Epithelial cell of prostate (primary cell): ENCODE measurements around the gene NFKBIB.
"Not testable (repeated sequence)": the region's sequence is repeated elsewhere in the genome, so short reads cannot be mapped to it uniquely, and the experiment has no call there.

ENCODE experiments used
- DNase-seq: peaks from one replicate; pipeline ENCODE4 v3.0.0-alpha.2; 2011; ENCODE audit warnings: low read depth, low spot score
- H3K27ac ChIP-seq: fragments of 450-650 bp; 2 replicates; pipeline ENCODE4 v1.5.1; 2017; ENCODE audit warnings: mild to moderate bottlenecking

Gene NFKBIB

DNA sequence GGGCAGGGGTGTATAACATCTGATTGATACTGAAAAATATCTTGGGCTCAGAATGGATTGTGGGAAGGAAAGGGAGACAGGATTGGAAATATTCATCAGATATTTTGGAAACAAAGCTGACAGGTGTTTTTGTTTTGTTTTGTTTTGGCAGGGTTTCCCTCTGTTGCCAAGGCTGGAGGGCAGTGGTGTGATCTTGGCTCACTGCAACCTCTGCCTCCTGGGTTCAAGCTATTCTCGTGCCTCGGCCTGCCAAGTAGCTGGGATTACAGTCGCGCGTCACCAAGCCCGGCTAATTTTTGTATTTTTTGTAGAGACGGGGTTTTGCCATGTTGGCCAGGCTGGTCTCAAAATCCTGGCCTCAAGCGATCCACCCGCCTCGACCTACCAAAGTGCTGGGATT is 26.4 kb upstream of the NFKBIB start:
- not testable (repeated sequence) for H3K27ac ChIP-seq, DNase-seq

DNA sequence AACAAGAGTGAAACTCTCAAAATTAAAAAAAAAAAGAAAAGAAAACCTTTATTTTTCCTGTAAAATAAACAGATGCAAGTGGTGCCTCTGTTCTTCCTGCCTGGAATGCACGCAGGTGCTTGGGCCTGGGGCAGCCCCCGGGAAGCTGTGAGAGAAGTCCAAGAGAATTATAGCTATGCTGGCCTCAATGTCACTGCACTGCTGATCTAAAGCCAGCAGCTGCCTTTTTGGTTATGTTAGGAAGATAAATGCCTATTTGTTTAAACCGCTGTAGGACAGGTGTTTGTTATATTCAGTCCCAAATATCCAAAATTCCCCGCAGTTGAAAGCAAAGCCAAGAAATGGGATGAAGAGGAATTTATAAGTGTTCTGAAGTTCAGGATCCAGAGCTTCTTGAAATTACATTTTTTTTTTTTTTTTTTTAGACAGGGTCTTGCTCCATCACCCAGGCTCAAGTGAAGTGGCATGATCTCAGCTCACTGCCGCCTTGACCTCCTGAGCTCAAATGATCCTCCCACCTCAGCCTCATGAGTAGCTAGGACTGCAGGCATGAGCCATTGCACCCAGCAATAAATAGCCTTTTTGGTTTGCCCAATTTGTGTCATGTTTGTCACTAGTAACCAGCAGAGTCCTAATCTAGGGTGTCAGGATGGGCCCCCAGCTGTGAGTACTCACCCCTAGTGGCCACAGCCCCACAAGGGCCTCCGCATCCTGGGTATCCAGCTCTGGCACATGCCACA is 23.9 kb upstream of the NFKBIB start:
- H3K27ac ChIP-seq: no peak overlapping the region
- no peak for DNase-seq

DNA sequence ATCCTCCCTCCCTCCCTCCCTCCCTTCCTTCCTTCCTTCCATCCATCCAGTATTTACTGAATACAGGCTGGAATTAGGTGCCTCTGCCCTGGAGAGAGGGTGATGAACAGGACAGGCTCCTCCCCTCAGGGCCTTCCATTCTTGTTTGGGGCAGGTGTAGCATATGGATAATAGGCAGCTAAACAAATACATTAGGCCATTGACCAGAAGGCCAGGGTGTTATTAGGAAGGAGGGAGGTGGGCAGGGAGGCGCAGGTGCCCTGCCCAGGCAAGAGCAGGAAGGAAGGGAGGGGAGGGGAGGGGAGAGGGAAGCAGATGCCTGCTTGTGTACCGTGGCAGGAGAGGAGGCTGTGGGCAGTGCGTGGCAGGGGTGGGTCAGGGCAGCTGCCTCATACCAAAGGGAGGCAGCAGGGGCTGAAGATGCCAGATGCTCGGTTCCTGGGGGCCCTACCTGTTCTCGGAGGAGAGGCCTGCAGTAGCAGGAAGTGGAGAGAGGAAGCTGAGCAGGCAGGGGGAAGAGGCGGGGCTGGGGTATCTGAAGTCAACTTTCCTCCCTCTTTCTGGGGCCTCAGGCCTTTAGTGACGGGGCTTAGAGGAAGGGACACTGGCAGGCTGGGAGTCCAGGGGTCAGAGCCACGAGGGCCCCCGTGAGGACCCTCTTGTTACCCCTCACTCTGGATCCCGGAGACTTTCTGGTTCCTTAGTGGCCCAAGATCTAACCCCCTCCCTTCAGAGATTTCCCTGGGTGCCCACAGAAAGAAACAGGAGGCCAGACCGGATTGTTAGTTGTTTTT is 21.8 kb upstream of the NFKBIB start, which contains the start of gene RINL:
Gene RINL (minus strand): TSS at position 495 of the 794 bp plus-strand sequence. CDS start 1,533 bp downstream, outside the sequence.
- H3K27ac ChIP-seq: peak within 1 kb of the TSS; percentile 44
- no peak for DNase-seq

DNA sequence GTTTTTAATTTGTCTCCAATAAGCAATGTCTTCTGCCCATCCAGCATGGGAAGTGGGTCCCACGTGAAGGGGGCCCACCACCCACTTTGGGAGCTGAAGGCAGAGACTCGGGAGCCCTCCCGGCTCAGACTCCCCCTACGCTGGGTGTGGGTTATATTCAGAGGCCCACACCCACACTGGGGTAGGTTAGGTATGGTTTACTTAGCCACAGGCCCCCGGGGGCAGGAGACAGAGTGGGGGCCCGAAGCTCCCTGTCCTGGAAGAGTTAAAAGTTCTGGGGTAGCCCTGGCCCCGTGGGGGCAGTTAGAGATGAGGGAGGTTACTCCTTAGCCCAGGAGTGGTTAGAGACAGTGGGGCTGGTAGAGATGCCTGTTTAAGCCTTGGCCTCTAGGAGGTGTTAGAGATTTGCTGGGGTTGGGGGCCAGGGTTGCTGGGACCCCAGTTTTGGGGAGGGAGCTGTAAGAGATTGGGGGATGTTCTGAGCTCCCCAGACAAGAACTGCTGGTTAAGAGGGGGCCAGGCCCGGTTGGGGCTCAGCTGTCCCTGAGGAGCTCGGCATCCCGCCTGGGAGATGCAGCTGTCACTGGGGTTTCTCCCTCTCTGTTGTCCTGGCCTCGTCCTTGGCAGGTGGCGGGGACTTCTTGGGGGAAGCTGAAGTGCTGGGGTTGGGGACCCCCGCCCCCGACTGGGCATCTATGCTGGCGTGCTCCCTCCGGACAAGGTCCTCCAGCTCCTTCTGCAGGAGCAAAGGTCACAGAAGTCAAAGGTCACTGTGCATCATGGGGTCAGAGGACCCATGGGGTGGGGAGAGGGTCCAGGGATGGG is 21.0 kb upstream of the NFKBIB start:
- peak overlapping the region; percentile 44 for H3K27ac ChIP-seq
- DNase-seq: no peak

DNA sequence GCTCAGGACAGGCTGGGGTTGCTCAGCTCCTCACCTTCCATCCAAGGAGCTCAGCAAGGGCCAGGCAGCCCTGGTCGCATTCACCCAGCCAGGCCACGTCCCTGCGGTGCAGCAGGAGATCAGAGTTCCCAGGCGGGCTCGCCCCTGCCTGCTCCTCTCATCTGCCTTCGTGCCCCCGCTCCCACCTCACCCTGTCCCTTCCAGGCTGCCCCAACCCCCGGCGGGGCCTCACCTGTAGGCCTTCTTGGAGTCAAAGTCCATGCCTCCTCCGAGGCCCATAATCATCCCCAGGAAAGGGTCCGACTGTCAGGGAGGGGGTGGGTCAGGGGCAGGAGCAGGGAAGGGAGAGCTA is 20.4 kb upstream of the NFKBIB start:
- H3K27ac ChIP-seq: no peak overlapping the region
- no peak for DNase-seq

DNA sequence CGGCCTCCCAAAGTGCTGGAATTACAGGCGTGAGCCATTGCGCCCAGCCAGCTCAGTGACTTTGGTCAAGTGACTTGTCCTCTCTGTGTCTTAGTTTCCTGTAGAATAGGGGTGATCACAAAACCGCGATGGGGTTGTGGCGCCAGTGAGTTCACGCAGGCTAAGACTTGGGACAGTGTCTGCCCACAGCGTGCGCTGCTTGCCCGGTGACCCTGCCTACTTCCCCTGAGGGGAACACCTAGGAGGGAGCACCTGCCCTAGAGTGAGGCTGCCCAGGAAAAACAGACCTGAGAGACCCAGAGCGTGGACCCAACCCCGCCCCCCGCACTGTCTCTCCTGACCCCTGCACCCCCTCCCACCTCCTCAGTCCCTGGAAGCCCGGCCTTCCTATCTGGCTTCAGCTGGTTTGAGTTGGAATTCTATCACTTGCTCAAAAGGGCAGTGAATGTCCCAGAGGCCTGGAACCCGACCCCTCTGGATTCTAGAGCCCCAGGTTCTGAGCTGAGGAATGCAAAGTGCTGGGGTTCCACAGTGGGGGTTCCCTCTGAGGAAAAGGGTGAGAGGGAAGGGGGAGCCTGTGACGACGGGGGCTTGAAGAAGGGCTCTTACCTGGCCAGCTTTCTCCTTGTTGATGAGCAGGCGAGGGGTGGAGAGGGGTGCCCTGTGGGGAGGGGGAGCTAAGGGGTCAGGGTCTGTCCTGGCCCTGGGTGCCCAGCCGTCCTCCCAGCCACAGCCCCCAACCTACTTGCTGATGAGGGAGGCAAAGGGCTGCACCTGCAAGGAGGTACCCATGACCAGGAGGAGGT is 19.5 kb upstream of the NFKBIB start:
- no peak for DNase-seq
- no peak overlapping the region for H3K27ac ChIP-seq

DNA sequence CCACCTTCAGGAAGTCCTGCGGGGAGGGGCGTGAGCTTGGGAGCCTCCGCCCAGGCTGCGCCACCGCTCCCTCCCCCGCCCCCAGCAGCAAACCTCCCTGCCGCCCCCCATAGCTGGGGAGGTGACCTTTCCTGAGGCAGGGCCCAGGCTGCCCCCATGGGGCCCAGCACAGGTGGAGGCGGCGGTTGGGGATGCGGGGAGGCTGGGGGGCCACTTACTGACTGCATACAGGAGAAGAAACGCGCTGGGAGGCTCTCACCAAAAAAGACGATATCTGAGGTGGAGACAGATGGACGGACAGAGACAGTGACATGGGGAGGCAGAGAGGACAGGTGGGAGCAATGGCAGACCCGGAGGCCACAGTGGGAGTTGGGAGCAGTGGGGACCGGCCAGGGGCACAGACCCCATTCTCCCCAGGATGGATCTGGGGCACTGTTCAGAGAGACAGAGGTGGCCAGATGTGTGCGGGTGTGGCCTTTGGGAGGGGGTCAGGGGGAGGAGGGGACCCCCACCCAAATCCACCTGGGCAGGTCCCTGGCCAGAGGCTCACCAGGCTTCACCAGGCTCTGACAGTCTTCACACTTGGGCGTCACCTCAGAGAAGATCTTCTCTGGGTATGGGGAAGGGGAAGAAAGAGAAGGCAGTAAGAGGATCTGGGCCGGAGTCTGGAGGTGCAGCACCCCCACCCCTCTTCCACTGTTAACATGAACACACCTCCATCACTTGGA is 18.7 kb upstream of the NFKBIB start:
- no peak for DNase-seq
- H3K27ac ChIP-seq: no peak overlapping the region

DNA sequence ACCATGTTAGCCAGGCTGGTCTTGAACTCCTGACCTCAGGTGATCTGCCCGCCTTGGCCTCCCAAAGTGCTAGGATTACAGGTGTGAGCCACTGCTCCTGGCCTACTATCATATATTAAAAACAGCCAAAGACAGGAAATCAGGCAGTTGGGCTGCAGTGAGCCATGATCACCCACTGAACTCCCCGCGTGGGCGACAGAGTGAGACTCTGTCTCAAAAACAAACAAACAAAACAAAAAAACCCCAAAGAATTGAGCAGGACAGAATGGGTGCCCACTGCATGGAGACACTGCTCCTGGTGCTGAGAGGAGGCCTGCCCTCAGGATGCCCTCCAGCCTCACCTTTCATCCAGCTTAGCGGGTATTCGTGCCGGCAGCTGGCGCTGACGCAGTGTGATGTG is 16.5 kb upstream of the NFKBIB start:
- no peak overlapping the region for H3K27ac ChIP-seq
- DNase-seq: no peak

DNA sequence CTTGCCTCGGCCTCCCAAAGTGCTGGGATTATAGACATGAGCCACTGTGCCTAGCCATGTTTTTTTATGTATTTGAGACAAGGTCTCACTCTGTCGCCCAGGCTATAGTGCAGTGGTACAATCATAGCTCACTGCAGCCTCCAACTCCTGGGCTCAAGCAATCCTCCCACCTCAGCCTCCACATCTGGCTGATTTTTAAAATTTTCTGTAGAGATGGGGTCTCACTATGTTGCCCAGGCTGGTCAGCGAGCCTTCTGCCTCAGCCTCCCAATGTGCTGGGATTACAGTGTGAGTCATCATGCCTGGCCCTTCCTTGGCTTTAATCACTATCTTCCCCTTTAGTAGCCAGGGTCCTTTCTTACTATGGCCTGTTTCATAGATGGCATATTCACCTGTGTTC is 15.1 kb upstream of the NFKBIB start:
- H3K27ac ChIP-seq, DNase-seq: not testable (repeated sequence)

DNA sequence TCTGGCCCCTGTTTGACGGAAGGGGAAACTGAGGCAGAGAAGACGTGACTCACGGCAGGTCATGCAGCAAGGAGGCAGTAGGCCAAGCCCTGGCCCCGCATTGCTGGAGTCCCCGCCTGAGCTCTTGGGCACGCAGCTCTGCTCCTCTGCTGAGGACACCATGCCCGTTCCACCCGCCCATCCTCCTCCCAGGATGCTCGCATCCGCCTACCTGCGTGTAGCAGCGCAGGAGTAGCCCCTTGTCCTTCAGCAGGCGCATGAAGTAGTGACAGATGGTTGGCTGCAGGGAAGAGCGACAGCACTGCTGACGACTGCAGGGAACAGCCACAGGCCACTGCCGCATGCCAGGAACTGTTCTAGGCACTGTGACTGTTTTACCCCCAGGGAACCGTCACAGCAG is 10.9 kb upstream of the NFKBIB start:
- DNase-seq: no peak
- H3K27ac ChIP-seq: no peak overlapping the region

DNA sequence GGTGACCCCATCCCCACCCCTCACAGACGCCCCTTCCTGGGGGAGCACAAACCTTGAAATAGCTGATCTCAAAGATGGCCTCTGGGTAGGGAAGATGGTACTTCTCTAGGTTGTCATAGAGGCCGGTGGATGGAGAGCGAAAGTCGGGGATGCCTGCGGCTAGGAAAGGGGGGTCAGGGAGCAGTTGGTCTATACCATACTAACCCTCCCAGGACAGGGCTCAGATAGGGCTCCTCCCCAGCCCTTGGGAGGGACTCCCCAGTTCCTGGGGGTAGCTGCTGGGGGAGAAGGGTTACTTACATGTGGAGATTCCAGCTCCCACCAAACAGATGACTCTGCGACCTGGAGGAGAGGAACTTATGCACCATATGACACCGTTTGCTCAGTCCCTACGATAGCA is 10.0 kb upstream of the NFKBIB start:
- no peak for DNase-seq
- H3K27ac ChIP-seq: no peak overlapping the region

DNA sequence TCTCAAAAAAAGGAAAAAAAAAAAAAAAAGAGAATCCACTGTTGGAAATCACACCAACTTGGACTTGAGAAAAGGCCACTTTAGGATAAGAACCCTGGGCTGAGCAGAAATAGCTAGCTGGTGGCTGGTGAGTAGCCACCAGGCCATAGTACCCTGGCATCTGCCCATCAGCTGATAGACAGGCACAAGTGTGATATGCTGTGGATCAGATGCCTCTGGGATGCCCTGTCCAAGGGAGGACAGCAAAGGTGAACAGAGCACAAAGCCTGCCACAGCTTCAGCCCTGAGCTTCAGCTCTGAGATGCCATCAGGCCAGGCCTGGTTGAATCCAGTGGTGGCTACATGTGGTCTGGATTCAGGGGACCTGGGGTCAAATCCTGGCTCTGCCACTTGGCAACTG is 9.1 kb upstream of the NFKBIB start:
- DNase-seq: no peak
- H3K27ac ChIP-seq: no peak overlapping the region

DNA sequence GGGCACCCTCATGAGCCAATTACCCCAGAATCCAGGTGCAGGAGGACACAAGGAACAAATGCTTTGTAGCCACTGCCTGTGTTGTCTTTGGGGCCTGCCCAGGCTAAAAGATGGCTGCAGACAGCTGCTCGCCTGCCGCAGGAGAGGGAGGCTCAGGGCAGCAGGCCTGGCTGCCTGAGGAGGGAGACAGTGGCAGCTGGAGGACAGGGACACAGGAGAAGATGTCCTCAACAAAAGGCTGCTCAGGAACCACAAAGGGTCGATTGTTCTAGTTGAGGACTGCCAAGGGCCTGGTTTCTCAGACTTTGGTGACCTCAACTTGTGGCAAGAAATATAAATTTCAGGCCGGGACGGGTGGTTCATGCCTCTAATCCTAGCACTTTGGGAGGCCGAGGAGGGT is 8.0 kb upstream of the NFKBIB start:
- H3K27ac ChIP-seq: no peak overlapping the region

DNA sequence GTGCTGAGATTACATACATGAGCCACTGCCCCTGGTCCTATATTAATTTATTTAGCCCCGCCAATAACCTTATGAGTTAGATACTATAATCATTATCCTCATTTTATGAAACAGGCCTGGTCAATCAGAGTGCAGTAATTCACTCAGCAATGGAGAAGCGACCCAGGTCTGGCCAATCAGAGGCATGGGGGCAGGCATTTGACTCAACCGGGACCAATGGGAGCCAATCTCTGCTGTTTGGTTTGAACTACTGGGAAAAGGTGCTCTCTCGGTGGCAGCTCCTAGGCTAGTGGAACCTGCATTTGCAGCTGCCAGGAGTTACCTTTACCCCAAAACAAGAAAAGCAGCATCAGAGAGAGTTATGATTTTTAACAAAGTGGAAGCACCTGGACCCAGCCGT is 6.9 kb upstream of the NFKBIB start:
- H3K27ac ChIP-seq: no peak overlapping the region
- DNase-seq: no peak

More for the DNA sequence above, 8.0 kb upstream of the NFKBIB start:
- DNase-seq: no peak

DNA sequence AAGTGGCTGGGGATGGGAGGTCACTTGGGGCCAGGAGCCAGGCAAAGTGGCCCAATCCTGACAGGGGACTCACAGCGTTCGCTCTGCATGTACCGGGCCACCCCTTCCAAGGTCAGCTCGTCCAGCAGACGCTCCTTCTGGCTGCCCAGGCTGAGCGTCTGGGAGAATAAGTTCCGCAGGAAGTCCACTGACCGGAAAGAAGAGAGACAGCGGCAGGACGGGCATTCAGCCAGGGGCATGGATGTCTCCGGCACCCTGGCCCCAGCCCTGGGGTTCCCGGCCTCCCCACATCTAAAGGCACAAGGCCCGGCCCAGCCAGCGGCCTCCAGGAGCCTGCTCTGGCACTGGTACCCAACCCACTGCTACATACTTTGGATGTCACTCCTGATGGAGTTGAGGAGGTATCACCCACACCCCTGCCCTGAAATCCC is 6.4 kb upstream of the NFKBIB start:
- no peak for DNase-seq
- H3K27ac ChIP-seq: no peak overlapping the region

DNA sequence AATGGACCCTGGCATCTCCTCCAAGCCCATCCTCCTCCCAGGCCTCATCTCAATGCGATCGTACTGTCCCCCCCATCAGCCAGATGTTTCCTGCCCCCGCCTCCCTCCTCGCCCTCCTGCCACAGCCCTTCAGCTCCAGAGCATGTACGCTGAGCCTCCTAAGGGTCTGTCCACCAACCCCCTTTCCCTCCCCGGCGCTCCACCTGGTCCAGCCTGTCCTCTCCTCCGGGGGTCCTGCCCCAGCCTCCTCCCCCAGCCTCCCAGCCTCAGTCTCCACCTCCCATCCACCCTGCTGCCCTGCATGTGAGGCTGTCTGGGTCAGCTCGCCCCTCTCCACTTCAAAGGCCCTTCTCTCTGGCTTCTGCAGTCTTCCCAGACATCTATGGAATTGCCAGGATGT is 4.8 kb upstream of the NFKBIB start:
- no peak for DNase-seq
- no peak overlapping the region for H3K27ac ChIP-seq

DNA sequence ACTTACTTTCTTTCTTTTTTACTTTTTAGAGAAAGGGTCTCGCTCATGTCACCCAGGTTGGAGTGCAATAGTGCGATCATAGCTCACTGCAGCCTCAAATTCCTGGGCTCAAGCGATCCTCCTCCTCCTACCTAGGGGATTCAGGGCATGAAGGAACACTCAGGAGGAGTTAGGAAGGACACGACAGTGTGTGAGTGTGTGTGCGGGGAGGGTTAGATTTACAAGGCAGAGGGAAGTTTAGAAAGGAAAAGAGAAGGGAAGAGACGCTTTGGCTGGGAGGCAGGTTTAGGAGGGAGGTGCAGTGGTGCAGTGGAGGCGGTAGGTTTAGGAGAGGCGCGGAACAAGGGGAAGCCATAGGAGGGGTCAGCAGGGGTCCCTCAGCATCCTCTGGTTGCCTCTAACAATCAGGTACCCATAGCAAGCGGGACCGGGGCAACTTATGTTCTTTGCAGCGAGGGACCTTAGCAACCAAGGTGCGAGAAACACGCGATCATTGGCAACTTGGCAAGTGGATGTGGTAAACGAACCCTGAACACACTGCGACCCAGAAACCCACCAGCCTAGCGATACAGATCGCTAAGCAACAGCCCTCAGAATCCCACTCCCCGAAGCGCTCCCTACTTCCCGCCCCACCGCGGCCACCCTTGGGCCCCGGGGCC is 852 bp upstream of the NFKBIB start:
- peak overlapping the region; percentile 60 for H3K27ac ChIP-seq
- DNase-seq: no peak

DNA sequence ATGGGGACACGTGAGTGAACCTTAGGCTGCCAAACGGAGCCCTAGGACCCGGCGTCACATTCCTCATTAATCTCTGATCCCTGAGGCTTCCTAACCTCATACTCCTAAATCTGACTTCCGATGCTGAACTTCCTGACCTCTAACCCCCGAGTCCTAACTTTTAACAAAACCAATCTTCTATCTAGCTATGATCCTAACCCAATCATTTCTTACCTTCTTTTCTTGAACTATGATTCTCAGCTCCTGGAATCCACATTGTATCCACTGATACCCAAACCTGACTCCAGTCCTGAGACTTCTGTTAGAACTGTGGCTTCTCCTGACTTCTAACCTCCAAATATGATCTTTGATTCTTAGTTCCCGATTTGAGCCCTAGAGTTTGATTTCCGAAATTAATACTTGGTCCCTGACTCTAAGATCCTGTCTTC is 447 bp downstream of the NFKBIB start:
- DNase-seq: no peak
- H3K27ac ChIP-seq: peak overlapping the region; percentile 60

DNA sequence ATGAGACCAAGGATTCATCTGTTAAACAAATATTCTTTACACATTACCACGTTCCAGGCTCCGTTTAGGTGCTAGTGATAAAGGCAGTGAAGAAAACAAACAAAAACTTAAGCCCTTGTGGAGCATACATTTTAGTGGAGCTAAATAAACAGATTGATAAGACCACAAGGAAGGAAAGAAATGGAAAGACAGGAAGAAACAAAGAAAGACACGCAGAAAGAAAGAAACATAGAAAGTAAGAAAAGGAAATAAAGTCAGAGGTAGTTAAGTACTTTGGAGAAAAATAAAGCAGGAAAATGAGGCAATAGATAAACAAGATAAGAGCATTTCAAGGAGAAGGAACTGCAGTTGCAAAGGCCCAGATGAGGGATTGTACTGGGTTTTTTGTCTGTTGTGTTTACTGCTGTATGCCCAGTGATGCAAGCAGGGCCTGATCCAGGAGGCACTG is 998 bp downstream of the NFKBIB start:
- peak overlapping the region; percentile 60 for H3K27ac ChIP-seq
- no peak for DNase-seq
